Amniotic stem cell (primary cell): ENCODE data around the gene FAM117B.
"Not testable (repeated sequence)": the region's sequence is repeated elsewhere in the genome, so short reads cannot be mapped to it uniquely, and the experiment has no call there.

Experiments used
- DNase-seq: peaks from one replicate; lab custom pipeline; 2025; lab: John Stamatoyannopoulos, UW

The FAM117B gene

DNA sequence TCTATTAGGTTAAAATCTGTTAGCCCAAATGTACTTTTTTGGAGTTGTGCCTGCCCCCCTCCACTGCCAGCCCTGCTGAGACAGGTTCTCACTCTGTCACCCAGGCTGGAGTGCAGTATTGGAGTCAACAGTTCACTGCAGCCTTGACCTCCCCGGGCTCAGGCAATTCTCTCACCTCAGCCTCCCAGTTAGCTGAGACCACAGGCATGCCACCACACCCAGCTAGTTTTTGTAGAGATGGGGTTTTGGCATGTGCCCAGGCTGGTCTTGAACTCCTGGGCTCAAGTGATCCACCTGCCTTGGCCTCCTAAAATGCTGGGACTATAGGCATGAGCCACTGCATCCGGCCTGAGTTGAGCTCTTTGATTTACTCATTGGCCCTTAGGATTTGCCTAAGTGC, 126.1 kb downstream of the FAM117B start:
- DNase-seq = no peak

DNA sequence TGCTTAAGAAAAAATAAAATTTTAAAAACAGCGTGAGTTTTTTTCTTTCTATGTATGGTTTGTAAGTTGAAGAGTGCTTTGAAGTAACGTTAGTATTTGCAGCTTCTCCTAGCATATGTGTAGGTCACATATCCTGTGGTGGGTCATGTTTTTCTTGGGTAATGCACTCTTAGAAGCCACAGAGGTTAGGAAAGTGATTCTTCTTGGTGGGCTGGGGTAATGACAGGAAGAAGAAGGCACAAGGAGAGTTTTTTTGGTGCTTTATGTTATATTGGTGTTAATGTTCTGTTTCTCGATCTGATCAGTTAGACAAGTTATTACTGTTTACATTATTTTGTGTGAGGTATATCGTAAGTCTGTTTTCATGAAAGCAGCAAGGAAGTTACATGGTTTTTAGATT, 127.8 kb downstream of the FAM117B start:
- DNase-seq = no peak

DNA sequence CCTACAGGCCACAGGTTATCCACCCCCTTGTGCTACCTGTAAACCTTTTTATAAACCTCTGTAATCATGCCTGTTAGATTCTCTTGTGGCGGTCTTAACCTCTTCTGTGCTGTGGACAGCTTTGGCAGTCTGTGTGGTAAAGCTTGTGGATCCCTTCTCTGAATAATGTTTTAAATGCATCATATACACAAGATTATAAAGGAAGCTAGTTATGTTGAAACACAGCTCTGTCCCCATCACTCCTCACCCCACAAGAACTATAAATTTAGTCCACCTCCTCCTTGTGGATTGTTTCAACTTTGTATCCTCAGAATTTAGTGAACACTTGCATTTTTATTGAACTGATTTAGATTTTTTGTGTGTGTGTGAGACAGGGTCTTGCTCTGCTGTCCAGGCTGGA, 129.1 kb downstream of the FAM117B start:
- no peak for DNase-seq

DNA sequence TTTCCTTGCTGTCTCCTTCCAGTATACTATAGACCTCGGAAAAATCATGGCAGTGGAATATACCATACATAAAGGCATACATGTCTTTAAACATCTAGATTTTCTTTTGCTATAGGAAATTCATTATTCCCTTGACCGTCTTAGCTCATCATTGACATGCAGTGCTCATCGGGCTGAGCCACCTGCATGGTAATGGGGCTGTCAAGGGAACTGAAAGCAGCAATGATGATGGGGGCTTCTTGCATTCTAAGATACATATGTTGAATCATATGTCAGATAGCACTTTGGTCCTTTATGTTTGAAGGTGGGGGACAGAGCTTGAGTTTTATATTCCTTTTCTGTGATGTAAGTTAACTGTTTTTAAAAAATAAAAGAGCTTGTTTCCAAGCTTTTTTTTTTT, 130.2 kb downstream of the FAM117B start:
- no peak for DNase-seq

DNA sequence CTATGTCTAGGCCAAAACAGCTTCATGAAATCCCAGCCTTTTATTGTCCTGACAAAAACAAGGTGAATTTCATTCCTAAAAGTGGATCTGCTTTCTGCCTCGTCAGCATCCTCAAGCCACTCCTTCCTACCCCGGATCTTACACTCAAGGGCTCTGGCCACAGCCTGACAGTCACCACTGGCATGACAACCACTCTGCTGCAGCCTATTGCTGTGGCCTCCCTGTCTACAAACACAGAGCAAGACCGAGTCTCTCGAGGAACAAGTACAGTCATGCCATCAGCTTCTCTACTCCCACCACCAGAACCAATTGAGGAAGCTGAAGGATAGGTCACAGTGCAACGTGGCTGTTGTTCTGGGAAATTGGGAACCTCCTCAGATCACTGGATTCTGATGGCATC, 130.7 kb downstream of the FAM117B start:
- no peak for DNase-seq

DNA sequence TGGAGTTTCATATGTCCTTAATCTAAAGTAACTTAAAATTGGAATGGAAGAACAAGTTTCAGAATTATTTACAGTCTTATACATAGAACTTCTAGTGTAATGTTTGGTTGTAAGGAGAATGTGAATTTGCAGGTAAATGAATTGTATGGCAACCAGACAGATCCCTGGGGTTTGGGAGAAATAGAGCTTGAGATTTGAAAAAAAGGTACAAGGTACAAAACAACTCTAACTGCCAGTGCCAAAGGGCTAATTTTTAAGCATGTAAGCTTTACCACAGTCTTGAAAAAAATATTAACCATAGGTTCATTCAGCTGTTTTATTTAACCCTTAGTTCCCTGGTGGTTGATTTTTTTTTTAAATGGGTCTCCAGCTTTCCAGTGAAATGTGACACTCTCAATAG, 133.5 kb downstream of the FAM117B start:
- no peak for DNase-seq

DNA sequence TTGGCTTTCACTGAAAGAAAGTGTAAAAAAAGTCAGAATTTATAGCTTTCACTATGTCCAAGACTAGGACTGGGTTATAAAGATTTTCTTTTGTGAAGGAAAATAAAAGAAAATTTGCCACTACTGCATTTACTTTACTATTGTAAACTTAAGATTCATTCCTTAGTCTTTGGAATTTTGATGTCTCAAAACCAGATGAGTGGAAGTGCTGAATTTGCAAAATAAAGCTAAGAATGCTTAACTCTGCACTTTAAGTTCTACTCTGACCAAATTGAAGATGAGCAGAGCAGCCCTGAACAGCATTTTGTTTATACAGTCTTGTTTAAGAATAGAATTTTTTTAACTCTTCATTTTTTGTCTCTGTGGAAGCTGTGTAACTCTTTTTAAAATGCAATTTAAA, 134.4 kb downstream of the FAM117B start:
- DNase-seq = no peak

DNA sequence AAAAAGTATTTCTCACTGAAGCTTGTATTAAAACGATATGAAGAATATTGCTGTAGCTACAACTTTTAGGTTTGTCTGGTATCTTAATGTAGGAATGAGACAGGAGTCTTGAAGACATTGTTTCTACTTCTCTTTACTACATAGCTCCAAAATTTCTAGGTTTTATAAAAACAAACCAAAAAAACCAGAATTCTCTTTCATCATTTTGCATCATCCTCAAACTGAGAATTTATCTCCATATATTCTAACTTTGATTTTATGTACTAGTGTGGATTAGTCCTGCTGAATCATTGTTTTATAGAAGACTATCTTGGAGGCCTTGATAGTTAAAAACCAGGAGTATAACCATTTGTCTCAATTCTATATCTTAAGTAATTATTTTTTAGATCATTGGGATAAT, 136.6 kb downstream of the FAM117B start:
- no peak for DNase-seq

DNA sequence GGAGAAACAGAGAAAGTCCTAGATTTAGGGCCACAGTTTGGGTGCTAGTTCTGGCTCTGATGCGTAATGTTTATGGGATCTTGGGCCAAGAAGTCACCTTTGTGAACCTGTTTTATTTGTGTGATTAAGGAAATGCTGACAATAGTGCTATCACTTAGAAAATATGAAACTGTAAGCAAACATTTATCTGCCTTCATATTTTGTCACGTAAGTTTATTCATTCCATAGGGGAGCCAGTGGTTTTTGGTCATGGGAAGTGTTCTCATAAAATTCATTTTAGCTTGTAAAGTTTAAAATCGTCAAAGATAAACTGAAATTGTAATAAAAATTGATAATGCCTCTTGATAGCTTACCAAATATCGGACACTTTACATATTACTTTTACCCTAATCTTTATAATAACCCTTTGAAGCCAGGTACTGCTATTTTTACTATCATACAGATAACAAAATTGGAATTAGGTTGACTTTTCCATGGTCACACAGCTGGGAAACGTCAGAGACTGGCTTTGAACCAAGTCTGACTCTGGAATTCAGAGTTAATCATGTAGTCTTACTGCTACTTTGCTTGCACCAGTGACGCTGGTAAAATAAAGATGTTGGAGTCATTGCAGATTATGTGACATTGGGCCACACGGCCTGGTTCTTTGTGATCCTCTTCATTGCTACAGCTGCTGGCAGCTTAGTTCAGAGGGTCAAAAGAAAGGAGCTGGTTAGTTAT, 137.1 kb downstream of the FAM117B start:
- DNase-seq = no peak

DNA sequence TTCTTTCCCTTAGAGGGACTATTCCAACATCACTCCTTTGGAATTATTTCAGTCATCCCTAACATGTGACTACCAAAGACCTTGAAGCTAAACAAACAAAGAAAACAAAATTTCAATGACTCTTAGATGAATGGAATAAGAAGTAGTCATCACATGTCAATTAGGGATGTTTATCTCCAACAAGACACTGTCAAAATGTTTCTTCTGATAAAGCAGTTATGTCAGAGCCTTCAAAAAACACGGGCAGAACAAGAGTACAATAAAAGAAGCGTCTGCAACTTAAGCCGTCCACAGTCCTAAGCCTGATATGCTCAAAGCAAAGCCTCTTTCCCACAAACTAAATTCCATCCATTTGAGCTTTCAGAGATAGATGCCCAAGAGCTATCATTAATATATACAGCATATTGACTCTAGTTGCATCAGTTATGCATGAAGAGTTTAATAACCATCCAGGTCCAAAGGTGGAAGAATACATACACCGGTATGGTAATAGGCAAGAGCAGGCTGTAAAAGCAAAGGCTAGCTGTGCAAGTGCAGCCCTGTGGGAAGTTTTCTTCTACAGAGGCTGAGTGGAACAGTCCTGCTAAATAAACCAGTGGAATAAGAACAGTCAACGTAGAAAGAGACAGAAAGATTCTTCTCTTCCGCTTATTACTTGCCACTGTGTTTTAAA, 138.7 kb downstream of the FAM117B start:
- no peak for DNase-seq

DNA sequence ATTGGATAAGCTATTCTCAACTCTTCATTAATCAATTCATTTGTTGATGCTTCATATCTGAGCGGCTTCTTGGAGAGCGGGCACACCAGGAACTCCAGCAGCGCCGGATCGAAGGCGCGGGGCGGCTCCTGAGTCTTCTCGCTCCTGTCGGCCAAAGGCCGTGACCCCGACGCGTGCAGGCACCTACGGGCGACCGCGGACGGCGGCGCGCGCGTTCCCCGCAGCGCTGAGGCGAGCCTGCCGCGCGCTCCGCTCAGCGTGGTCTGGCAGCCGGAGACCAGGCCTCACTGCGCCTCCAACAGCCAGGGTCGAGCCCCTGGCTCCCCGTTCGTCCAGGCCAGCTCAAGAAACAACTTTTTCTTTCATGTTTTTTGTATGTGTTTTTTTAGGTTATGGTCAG, 139.3 kb downstream of the FAM117B start:
- DNase-seq = no peak

DNA sequence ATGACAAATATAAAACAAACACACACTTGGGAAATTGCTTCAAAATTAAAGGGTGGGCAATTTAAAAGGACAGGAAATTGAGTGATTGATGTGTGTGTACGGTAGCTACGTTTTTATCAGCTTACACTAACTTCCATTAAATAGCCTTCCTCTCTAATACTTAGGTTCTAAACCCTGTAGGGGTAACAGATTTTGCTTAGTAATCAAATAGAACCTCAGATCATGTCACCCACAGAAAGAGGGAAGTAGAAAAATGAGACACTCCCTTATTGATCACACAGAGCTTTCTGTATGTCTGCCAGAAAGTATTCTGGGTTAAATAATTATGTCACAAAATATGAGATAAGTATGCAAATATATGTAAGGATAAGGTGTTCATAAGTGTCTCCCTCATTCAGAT, 143.4 kb downstream of the FAM117B start:
- no peak for DNase-seq

DNA sequence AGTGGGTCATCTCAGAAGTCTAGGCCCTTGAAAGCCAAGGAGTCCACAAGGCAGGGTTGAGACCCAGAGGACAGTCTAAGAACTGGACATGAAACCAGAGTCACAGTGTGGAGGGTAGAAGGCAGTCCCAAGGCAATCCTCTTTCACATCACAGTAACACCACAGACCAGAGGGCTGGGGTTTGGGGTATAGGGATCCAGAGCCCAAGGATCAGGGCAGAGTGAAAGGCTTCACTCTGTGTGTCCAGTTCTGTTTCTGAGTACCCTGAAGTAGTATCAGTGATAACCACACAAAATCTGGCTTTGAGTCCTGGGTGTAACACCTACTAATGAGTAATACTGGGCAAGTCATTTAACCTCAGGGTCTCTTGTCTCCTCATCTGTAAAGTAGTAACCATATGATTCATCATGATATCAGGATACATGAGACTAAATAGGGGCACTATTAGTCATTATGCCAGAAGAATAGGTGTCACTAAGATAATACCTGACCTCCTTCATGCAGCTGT, 145.8 kb downstream of the FAM117B start:
- DNase-seq = no peak

DNA sequence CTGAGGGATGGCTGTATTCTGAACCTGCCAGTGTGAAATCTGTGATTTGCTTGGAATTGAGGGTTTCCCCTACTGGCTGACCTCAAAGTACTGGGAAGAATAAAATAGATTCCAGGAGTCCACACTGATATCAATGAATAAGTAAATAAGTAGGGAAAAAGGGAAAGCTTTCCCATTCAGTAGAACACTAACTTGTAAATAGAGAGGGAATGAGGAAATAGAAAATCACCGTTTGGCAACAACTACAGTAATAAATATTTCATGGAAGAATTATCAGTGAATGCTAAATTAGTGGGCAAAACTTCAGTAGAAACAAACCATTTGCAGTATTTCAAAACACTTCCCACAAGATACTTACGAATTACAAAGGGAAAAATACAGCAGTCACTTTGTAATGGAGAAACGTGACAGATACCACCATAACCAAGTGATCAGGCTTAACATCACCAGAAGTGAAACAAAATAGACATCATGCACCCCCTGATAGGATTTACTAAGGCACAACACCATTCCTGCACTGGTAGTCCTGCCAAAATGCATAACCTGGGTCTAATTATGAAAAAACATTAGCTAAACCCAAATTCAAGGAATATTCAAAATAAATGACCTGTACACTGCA, 148.3 kb downstream of the FAM117B start:
- DNase-seq = no peak

DNA sequence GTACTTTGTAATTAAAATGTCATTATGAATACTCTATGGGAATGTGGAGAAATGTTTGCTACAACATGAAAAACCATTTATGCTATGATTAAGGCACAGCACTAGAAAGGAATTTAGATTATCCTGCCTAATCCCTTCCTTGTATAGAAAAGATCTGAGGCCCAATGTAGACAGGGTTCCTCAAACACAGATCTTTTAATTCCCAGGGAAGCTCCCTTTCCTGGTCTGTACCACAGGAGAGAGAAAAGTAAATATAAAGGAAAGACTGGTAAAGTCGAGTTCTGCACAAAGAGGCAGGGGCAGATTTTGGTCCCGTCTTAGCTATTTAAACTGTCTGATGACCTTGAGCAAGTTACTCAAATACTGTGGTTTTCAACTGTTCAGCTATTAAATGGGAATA, 152.1 kb downstream of the FAM117B start:
- no peak for DNase-seq

DNA sequence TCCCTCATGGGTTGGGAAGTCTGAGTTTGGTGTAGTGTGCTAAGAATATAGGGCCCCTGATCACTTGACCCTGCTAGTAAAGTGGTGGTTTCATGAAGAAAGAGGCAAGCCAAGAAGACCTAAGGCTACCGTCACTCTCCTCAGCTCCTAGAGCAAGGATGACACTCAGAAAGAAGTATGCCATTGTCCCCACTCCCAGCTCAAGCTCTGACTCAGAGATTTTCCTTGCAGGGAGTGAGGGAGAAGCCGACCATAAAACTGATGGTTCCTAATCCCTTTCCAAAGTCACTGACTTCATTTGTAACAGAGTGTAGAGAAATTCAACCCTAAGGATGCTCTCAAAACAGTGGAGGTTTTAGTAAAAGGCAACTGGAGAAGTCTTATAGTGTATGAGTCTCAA, 155.9 kb downstream of the FAM117B start:
- no peak for DNase-seq

DNA sequence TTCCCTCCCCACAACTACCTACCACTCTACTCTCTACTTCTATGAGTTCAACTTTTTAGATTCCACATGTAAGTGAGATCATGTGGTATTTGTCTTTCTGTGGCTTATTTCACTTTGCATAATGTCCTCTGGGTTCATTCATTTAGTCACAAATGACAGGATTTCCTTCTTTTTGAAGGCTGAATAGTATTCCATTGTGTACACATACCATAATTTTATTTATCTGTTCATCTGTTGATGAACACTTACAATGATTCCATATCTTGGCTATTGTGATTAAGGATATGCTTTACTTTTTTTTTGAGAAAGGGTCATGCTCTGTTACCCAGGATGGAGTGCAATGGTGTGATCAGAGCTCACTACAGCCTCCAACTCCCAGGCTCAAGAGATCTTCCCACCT, 163.2 kb downstream of the FAM117B start:
- DNase-seq = no peak

DNA sequence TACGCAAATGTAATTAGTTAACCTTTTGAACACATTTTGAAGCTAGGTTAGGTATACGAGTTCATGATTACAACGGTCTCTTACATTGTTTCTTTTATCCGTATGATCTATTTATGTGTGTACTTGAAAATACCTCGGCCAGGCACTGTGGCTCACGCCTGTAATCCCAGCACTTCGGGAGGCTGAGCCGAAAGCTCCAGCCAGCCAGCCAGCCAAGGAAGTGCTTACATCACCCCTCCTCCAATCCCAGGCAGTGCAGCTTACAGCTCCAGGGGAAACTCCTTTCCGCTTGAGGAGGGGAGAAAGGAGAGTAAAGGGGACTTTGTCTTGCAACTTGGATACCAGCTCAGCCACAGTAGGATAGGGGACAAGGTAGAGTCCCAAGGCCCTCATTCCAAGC, 171.1 kb downstream of the FAM117B start:
- not testable (repeated sequence) for DNase-seq

DNA sequence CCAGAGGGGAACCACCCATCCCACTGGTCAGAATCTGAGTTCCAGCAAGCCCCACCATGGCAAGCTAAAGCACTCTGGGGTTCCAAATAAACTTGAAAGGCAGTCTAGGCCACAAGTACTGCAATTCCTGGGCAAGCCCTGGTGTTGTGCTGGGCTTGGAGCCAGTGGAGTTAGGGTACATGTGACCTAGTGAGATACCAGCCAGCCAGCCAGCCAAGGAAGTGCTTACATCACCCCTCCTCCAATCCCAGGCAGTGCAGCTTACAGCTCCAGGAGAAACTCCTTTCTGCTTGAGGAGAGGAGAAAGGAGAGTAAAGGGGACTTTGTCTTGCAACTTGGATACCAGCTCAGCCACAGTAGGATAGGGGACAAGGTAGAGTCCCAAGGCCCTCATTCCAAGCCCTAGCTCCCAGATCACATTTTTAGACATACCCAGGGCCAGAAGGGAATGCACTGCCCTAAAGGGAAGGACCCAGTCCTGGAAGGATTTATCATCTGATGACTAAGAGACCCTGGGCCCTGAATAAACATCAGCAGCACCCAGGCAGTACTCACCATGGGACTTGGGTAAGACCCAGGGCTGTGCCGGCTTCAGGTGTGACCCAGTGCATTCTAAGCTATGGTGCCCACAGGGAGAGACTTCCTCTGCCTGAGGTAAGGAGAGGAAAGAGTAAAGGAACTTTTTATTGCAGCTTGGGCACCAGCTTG, 172.8 kb downstream of the FAM117B start:
- not testable (repeated sequence) for DNase-seq

DNA sequence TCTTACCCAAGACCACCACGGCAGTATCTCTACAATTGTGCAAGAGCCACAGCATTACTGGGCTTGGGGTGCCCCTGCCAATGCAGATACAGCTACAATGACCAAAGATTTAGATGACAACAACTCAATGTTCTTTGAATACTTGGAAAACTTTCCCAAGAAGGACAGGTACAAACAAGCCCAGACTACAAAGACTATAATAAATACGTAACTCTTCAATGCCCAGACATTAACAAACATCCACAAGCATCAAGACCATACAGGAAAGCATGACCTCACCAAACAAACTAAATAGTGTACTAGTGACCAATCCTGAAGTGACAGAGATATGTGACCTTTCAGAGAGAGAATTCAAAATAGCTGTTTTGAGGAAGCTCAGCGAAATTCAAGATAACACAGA, 174.0 kb downstream of the FAM117B start:
- DNase-seq = no peak

DNA sequence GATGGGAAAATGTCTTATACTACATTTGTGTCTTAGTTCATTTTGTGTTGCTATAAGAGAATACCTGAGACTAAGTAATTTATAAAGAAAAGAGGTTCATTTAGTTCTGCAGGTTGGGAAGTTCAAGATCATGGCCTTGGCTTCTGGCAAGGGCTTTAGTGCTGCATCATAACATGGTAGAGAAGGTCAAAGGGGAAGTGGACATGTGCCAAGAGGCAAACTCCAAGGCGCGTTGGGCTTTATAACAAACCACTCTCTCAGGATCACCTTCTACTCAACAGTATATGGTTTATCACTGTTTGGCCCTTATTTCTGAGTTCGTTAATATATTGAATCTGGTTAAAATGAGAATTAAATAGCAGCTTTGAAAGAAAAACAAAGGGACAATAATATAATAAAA, 178.6 kb downstream of the FAM117B start:
- DNase-seq = no peak

DNA sequence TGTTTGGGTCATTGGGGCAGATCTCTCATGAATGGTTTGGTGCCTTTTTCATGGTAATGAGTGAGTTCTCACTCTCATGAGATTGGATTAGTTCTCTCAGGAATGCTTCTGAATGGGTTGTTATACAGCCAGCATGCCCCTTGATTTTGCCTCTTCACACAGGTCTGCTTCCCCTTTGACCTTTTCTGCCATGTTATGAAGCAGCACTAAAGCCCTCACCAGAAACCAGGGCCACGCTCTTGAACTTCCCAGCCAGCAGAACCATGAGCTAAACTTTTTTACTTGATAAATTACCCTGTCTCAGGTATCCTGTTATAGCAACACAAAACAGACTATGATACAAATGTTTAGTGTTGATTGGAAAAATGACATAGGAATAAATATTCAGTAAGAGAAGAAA, 179.5 kb downstream of the FAM117B start:
- no peak for DNase-seq
